ENCODE measurements around the gene EXOSC3. TPM values are rescaled to one million over a fixed set of nuclear protein-coding genes. Genes with fewer than 3 reads are reported as not detected.

The EXOSC3 gene
- total and polyA plus RNA-seq, 2 of the 13 experiments (the other 11 are each of a cell fraction or from before 2014, with no cell fraction given), result 17.5 to 68.7 TPM

DNA sequence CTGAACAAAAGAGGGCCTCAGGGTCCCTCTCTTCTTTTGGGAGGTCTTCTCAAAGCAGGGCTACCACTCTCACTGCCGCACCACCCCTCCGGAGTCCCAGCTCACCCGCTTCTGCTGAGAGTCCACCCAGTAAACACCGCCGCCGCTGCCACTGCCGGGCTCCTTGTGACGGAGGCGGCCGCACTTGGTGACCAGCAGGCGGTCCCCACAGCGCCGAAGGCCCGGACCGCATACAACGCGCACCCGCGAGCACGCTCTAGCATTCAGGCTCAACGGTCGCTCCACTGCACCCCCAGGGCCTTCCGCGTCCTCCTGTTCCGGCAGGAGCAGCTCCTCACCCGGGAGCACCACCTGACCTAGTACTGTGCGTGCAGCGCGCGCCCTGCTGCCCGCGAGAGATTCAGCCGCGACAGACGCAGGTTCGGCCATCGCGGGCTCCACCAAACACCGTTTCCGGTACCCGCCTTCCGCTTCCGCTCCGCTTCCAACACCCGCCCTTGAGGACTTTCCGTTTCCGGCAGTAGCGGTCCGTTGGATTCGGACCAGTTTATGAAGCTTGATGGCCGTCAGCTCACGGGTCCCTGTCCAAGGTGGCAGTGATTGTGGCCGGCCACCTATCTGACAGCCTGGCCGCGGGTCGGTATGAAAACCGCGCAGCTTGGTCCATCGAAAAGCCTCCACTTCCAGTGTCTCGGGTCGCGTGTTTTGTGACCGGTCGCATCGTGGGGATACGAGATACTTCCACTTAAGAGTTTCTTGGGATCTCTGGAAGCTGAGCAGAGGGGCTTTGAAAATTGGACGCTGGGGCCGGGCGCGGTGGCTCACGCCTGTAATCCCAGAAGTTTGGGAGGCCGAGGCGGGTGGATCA lies at the start of gene EXOSC3 (continued):
- TF ChIP-seq, protein P1, sequence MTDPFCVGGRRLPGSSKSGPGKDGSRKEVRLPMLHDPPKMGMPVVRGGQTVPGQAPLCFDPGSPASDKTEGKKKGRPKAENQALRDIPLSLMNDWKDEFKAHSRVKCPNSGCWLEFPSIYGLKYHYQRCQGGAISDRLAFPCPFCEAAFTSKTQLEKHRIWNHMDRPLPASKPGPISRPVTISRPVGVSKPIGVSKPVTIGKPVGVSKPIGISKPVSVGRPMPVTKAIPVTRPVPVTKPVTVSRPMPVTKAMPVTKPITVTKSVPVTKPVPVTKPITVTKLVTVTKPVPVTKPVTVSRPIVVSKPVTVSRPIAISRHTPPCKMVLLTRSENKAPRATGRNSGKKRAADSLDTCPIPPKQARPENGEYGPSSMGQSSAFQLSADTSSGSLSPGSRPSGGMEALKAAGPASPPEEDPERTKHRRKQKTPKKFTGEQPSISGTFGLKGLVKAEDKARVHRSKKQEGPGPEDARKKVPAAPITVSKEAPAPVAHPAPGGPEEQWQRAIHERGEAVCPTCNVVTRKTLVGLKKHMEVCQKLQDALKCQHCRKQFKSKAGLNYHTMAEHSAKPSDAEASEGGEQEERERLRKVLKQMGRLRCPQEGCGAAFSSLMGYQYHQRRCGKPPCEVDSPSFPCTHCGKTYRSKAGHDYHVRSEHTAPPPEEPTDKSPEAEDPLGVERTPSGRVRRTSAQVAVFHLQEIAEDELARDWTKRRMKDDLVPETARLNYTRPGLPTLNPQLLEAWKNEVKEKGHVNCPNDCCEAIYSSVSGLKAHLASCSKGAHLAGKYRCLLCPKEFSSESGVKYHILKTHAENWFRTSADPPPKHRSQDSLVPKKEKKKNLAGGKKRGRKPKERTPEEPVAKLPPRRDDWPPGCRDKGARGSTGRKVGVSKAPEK (CRISPR knock-in tag; IDR thresholded peaks at IDR 0.05; ENCODE audit: borderline replicate concordance), result no peak
- TF ChIP-seq JARID2 (CRISPR knock-in tag; IDR thresholded peaks at IDR 0.05; ENCODE audit: insufficient replicate concordance) (peak; percentile 77), ZNF598 (CRISPR knock-in tag; IDR thresholded peaks at IDR 0.05; ENCODE audit: borderline replicate concordance) (peak; percentile 91; the same call in 1 of the 2 replicates), NCOR1 (IDR thresholded peaks at IDR 0.05; ENCODE audit: borderline replicate concordance, low read length) (no peak), HOXD1 (CRISPR knock-in tag; IDR thresholded peaks at IDR 0.05) (no peak), ZBTB7A (CRISPR knock-in tag; IDR thresholded peaks at IDR 0.05) (no peak), MTF2 (CRISPR knock-in tag; IDR thresholded peaks at IDR 0.05; ENCODE audit: borderline replicate concordance) (peak; percentile 96), ZNF232 (CRISPR knock-in tag; IDR thresholded peaks at IDR 0.05; ENCODE audit: borderline replicate concordance) (no peak), KAT2B (IDR thresholded peaks at IDR 0.05; ENCODE audit: borderline replicate concordance, low read depth, low read length) (no peak), SRSF9 (IDR thresholded peaks at IDR 0.05; ENCODE audit: borderline replicate concordance, insufficient read depth, low read depth, low read length, poor library complexity, severe bottlenecking) (no peak)
- TF ChIP-seq, protein P2, sequence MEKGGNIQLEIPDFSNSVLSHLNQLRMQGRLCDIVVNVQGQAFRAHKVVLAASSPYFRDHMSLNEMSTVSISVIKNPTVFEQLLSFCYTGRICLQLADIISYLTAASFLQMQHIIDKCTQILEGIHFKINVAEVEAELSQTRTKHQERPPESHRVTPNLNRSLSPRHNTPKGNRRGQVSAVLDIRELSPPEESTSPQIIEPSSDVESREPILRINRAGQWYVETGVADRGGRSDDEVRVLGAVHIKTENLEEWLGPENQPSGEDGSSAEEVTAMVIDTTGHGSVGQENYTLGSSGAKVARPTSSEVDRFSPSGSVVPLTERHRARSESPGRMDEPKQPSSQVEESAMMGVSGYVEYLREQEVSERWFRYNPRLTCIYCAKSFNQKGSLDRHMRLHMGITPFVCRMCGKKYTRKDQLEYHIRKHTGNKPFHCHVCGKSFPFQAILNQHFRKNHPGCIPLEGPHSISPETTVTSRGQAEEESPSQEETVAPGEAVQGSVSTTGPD (CRISPR knock-in tag; IDR thresholded peaks at IDR 0.05), result no peak
- TF ChIP-seq, protein P3, sequence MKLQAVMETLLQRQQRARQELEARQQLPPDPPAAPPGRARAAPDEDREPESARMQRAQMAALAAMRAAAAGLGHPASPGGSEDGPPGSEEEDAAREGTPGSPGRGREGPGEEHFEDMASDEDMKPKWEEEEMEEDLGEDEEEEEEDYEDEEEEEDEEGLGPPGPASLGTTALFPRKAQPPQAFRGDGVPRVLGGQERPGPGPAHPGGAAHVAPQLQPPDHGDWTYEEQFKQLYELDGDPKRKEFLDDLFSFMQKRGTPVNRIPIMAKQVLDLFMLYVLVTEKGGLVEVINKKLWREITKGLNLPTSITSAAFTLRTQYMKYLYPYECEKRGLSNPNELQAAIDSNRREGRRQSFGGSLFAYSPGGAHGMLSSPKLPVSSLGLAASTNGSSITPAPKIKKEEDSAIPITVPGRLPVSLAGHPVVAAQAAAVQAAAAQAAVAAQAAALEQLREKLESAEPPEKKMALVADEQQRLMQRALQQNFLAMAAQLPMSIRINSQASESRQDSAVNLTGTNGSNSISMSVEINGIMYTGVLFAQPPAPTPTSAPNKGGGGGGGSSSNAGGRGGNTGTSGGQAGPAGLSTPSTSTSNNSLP (IDR thresholded peaks at IDR 0.05; ENCODE audit: low read depth, low read length), result no peak
- TF ChIP-seq, protein P4, sequence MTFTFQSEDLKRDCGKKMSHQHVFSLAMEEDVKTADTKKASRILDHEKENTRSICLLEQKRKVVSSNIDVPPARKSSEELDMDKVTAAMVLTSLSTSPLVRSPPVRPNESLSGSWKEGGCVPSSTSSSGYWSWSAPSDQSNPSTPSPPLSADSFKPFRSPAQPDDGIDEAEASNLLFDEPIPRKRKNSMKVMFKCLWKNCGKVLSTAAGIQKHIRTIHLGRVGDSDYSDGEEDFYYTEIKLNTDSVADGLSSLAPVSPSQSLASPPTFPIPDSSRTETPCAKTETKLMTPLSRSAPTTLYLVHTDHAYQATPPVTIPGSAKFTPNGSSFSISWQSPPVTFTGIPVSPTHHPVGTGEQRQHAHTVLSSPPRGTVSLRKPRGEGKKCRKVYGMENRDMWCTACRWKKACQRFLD (CRISPR knock-in tag; IDR thresholded peaks at IDR 0.05; ENCODE audit: borderline replicate concordance), result peak; percentile 28; the same call in 1 of the 2 replicates
- TF ChIP-seq, protein P5, sequence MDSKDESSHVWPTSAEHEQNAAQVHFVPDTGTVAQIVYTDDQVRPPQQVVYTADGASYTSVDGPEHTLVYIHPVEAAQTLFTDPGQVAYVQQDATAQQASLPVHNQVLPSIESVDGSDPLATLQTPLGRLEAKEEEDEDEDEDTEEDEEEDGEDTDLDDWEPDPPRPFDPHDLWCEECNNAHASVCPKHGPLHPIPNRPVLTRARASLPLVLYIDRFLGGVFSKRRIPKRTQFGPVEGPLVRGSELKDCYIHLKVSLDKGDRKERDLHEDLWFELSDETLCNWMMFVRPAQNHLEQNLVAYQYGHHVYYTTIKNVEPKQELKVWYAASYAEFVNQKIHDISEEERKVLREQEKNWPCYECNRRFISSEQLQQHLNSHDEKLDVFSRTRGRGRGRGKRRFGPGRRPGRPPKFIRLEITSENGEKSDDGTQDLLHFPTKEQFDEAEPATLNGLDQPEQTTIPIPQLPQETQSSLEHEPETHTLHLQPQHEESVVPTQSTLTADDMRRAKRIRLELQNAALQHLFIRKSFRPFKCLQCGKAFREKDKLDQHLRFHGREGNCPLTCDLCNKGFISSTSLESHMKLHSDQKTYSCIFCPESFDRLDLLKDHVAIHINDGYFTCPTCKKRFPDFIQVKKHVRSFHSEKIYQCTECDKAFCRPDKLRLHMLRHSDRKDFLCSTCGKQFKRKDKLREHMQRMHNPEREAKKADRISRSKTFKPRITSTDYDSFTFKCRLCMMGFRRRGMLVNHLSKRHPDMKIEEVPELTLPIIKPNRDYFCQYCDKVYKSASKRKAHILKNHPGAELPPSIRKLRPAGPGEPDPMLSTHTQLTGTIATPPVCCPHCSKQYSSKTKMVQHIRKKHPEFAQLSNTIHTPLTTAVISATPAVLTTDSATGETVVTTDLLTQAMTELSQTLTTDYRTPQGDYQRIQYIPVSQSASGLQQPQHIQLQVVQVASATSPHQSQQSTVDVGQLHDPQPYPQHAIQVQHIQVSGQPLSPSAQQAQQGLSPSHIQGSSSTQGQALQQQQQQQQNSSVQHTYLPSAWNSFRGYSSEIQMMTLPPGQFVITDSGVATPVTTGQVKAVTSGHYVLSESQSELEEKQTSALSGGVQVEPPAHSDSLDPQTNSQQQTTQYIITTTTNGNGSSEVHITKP (CRISPR knock-in tag; IDR thresholded peaks at IDR 0.05; ENCODE audit: low read depth), result no peak
